ENCODE results near the gene MMP20.
"Not testable (repeated sequence)": the region's sequence is repeated elsewhere in the genome, so short reads cannot be mapped to it uniquely, and the experiment has no call there.

DNA sequence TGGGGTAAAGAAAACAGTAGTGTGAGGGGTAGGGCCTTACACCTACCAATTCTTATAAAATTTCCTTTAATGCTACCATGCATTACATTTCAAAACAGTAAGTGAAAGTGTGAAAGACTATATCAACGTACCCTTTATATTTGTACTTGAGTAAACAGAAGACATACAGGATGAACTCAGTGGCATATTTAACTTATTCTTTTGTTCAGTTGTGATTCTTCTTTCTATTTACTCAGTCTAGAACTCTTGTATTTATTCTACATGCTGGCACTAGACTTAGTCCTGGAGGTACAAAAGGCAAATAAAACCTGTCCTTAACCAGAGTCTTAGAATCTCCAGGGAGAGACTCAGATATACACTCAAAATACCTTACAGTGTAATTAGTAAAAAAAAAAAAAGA is 4.8 kb upstream of the MMP20 start:
- TF ChIP-seq, protein P1, sequence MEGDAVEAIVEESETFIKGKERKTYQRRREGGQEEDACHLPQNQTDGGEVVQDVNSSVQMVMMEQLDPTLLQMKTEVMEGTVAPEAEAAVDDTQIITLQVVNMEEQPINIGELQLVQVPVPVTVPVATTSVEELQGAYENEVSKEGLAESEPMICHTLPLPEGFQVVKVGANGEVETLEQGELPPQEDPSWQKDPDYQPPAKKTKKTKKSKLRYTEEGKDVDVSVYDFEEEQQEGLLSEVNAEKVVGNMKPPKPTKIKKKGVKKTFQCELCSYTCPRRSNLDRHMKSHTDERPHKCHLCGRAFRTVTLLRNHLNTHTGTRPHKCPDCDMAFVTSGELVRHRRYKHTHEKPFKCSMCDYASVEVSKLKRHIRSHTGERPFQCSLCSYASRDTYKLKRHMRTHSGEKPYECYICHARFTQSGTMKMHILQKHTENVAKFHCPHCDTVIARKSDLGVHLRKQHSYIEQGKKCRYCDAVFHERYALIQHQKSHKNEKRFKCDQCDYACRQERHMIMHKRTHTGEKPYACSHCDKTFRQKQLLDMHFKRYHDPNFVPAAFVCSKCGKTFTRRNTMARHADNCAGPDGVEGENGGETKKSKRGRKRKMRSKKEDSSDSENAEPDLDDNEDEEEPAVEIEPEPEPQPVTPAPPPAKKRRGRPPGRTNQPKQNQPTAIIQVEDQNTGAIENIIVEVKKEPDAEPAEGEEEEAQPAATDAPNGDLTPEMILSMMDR (IDR thresholded peaks at IDR 0.05) = not testable (repeated sequence)
- TF ChIP-seq POLR2A (IDR thresholded peaks at IDR 0.05) = not testable (repeated sequence)
